GM12872 (cell line): ENCODE measurements around the gene AASDH.

Source experiments
- CTCF ChIP-seq: IDR thresholded peaks from 3 replicates; pipeline ENCODE4 v1.5.1; 2011; ENCODE audit warnings: low read depth, mild to moderate bottlenecking, low read length, moderate library complexity; ENCODE audit not compliant: insufficient read depth

AASDH gene

GRCh38 chr4:56410247-56411062 is 23.2 kb upstream of the AASDH start:
- TF ChIP-seq CTCF = no peak

GRCh38 chr4:56409511-56410090 is 22.3 kb upstream of the AASDH start:
- no peak for TF ChIP-seq CTCF

GRCh38 chr4:56408978-56409377 is 21.7 kb upstream of the AASDH start:
- TF ChIP-seq CTCF = no peak

- TF ChIP-seq CTCF = no peak
Measured at GRCh38 chr4:56406151-56406550, 18.9 kb upstream of the AASDH start.

- no peak for TF ChIP-seq CTCF
Measured at GRCh38 chr4:56405016-56405415, 17.7 kb upstream of the AASDH start.

GRCh38 chr4:56400560-56400959 is 13.3 kb upstream of the AASDH start:
- no peak for TF ChIP-seq CTCF

- TF ChIP-seq CTCF = no peak
Measured at GRCh38 chr4:56391270-56391669, 4.0 kb upstream of the AASDH start.
